H1 (cell line): ENCODE results near the gene PTDSS2. TPM values are rescaled to one million over a fixed set of nuclear protein-coding genes. Genes with fewer than 3 reads are reported as not detected.

Experiments
- CTCF ChIA-PET: fragments of 300-600 bp; sonication (Branson Sonifier 250); formaldehyde crosslinking; loops from one replicate; lab custom pipeline; 2021; ENCODE audit not compliant: partially characterized antibody; lab: Charles Lee
- POLR2A ChIA-PET: fragments of 300-600 bp; sonication (Branson Sonifier 250); formaldehyde crosslinking; loops from one replicate; lab custom pipeline; 2021; ENCODE audit warnings: inconsistent platforms; ENCODE audit not compliant: partially characterized antibody; lab: Charles Lee
- DNase-seq, 2 experiments: peaks; one replicate each; pipeline versions ENCODE4 v3.0.0 to v3.0.0-alpha.2; 2010 to 2022; ENCODE audit warnings: low spot score in 2 of 2, low read depth in 1 of 2, mixed read lengths in 1 of 2
- FAIRE-seq: peaks from 2 replicates; lab custom pipeline; 2011; peaks lifted over from hg19 to GRCh38; lab: Jason Lieb, UNC
- H2AFZ ChIP-seq: 2 replicates; pipeline ENCODE4 v1.8.1; 2012; ENCODE audit warnings: low read length, inconsistent platforms
- H2AK5ac ChIP-seq: 2 replicates; pipeline ENCODE4 v1.6.1; 2013; ENCODE audit warnings: low read depth, low read length
- H2BK120ac ChIP-seq: replicated peaks from 2 replicates; pipeline ENCODE3; 2013; ENCODE audit warnings: low read depth, low read length, inconsistent platforms
- H2BK12ac ChIP-seq: 2 replicates; pipeline ENCODE4 v1.6.1; 2013; ENCODE audit warnings: low read depth, low read length
- H2BK15ac ChIP-seq: 2 replicates; pipeline ENCODE4 v1.6.1; 2013; ENCODE audit warnings: low read length
- H2BK20ac ChIP-seq: 2 replicates; pipeline ENCODE4 v1.6.1; 2013; ENCODE audit warnings: low read length
- H2BK5ac ChIP-seq: 2 replicates; pipeline ENCODE4 v1.6.1; 2013; ENCODE audit warnings: low read depth, low read length
- H3K14ac ChIP-seq: 2 replicates; pipeline ENCODE4 v1.6.1; 2013; ENCODE audit warnings: inconsistent platforms; ENCODE audit not compliant: insufficient read length
- H3K18ac ChIP-seq: 2 replicates; pipeline ENCODE4 v1.6.1; 2013; ENCODE audit warnings: low read length; ENCODE audit errors: extremely low read depth
- H3K23ac ChIP-seq: 2 replicates; pipeline ENCODE4 v1.6.1; 2013; ENCODE audit warnings: inconsistent platforms; ENCODE audit not compliant: insufficient read length
- H3K23me2 ChIP-seq: 2 replicates; pipeline ENCODE4 v1.6.1; 2013; ENCODE audit warnings: low read depth, low read length
- H3K27ac ChIP-seq: 2 replicates; pipeline ENCODE4 v1.6.1; 2011; ENCODE audit warnings: low read depth, low read length, inconsistent platforms
- H3K27me3 ChIP-seq, 4 experiments: replicated peaks in 1 of 4; 1 replicate in 1 of 4; 2 replicates in 3 of 4; pipeline versions ENCODE4 v1.6.1 to v1.8.1; 2011 to 2013; ENCODE audit warnings: low read length in 3 of 4, mild to moderate bottlenecking in 3 of 4, inconsistent platforms in 2 of 4, mixed read lengths in 2 of 4, moderate library complexity in 1 of 4; ENCODE audit not compliant: control insufficient read depth in 3 of 4, insufficient read depth in 3 of 4; ENCODE audit errors: extremely low read depth in 1 of 4
- H3K36me3 ChIP-seq, 4 experiments: 2 replicates each; pipeline versions ENCODE4 v1.6.1 to v1.8.1; 2011 to 2013; ENCODE audit warnings: mild to moderate bottlenecking in 4 of 4, low read length in 3 of 4, moderate library complexity in 2 of 4, control low read depth in 1 of 4, inconsistent platforms in 1 of 4; ENCODE audit not compliant: insufficient read depth in 4 of 4, control insufficient read depth in 2 of 4
- H3K4ac ChIP-seq: replicated peaks from 2 replicates; pipeline ENCODE3; 2013; ENCODE audit warnings: low read length, low read depth, mixed read lengths, inconsistent platforms; ENCODE audit not compliant: insufficient read length
- H3K4me1 ChIP-seq, 4 experiments: replicated peaks in 1 of 4; 1 replicate in 1 of 4; 2 replicates in 3 of 4; pipeline versions ENCODE4 v1.6.1 to v1.8.1; 2011 to 2013; ENCODE audit warnings: low read length in 3 of 4, inconsistent platforms in 2 of 4, mixed read lengths in 1 of 4; ENCODE audit not compliant: insufficient read depth in 4 of 4, control insufficient read depth in 3 of 4
- H3K4me2 ChIP-seq, 2 experiments: 2 replicates each; pipeline versions ENCODE4 v1.6.1 to v1.8.1; 2011 to 2013; ENCODE audit warnings: low read depth in 2 of 2, low read length in 2 of 2, control low read depth in 1 of 2, inconsistent platforms in 1 of 2, mild to moderate bottlenecking in 1 of 2; ENCODE audit not compliant: insufficient read depth in 1 of 2
- H3K4me3 ChIP-seq, 4 experiments: fragments of 200-600, 300-600 bp in 1 of 4; sonication (generic), shearing (Covaris generic), sonication (Bioruptor Twin) in 1 of 4; 2 replicates each; pipeline versions ENCODE4 v1.5.1 to v1.8.1; 2011 to 2016; ENCODE audit warnings: low read length in 4 of 4, low read depth in 3 of 4, control low read depth in 2 of 4, inconsistent platforms in 2 of 4, mild to moderate bottlenecking in 2 of 4, mixed read lengths in 1 of 4, moderate library complexity in 1 of 4; ENCODE audit not compliant: insufficient read depth in 2 of 4; ENCODE audit errors: extremely low read depth in 1 of 4
- H3K56ac ChIP-seq: replicated peaks from 2 replicates; pipeline ENCODE3; 2013; ENCODE audit warnings: low read depth, mild to moderate bottlenecking, mixed read lengths, low read length, inconsistent platforms; ENCODE audit not compliant: insufficient read length
- H3K79me1 ChIP-seq: 2 replicates; pipeline ENCODE4 v1.6.1; 2013; ENCODE audit warnings: low read depth, low read length, control low read depth
- H3K79me2 ChIP-seq, 2 experiments: 2 replicates each; pipeline versions ENCODE4 v1.6.1 to v1.8.1; 2012 to 2013; ENCODE audit warnings: low read length in 2 of 2, mild to moderate bottlenecking in 2 of 2, inconsistent platforms in 1 of 2; ENCODE audit not compliant: insufficient read depth in 2 of 2, control insufficient read depth in 1 of 2
- H3K9ac ChIP-seq, 4 experiments: replicated peaks in 1 of 4; 1 replicate in 1 of 4; 2 replicates in 3 of 4; pipeline versions ENCODE4 v1.6.1 to v1.8.1; 2011 to 2013; ENCODE audit warnings: low read depth in 3 of 4, low read length in 3 of 4, control low read depth in 2 of 4, mild to moderate bottlenecking in 2 of 4, moderate library complexity in 2 of 4, inconsistent platforms in 1 of 4; ENCODE audit errors: extremely low read depth in 1 of 4
- H3K9me3 ChIP-seq, 2 experiments: 2 replicates each; pipeline versions ENCODE4 v1.6.1 to v1.8.1; 2012 to 2013; ENCODE audit warnings: mild to moderate bottlenecking in 2 of 2, moderate library complexity in 2 of 2, control low read depth in 1 of 2, inconsistent platforms in 1 of 2, low read depth in 1 of 2, low read length in 1 of 2, mixed read lengths in 1 of 2; ENCODE audit not compliant: insufficient read depth in 2 of 2
- H4K20me1 ChIP-seq, 2 experiments: replicated peaks in 1 of 2; 2 replicates each; pipeline versions ENCODE3 to v1.8.1; 2011 to 2013; ENCODE audit warnings: inconsistent platforms in 2 of 2, low read length in 2 of 2, mild to moderate bottlenecking in 1 of 2; ENCODE audit not compliant: insufficient read depth in 2 of 2, control insufficient read depth in 1 of 2
- H4K5ac ChIP-seq: 2 replicates; pipeline ENCODE4 v1.6.1; 2013; ENCODE audit warnings: low read length, low read depth, mixed read lengths, inconsistent platforms; ENCODE audit not compliant: insufficient read length
- H4K8ac ChIP-seq: 2 replicates; pipeline ENCODE4 v1.8.0; 2013; ENCODE audit warnings: mild to moderate bottlenecking, moderate library complexity, low read length, inconsistent platforms; ENCODE audit not compliant: insufficient read depth; ENCODE audit errors: extremely low read depth
- H4K91ac ChIP-seq: replicated peaks from 2 replicates; pipeline ENCODE3; 2013; ENCODE audit warnings: low read length, mixed read lengths, inconsistent platforms; ENCODE audit not compliant: insufficient read length
- ASH2L ChIP-seq: fragments of 200-600, 300-600 bp; sonication (generic); IDR thresholded peaks from one replicate; pipeline ENCODE4 v1.7.1; 2017; ENCODE audit warnings: low read length
- BACH1 ChIP-seq: IDR thresholded peaks from 2 replicates; pipeline ENCODE4 v1.6.1; 2012; ENCODE audit warnings: low read length, improper control_type of control experiment
- CBX5 ChIP-seq: fragments of 300-800, 300-1000 bp; sonication (generic); IDR thresholded peaks from 2 replicates; pipeline ENCODE4 v1.7.1; 2016; ENCODE audit warnings: antibody characterized with exemption, low read length, low read depth
- CTBP2 ChIP-seq: IDR thresholded peaks from 2 replicates; pipeline ENCODE4 v1.7.0; 2011; ENCODE audit warnings: borderline replicate concordance, mild to moderate bottlenecking, moderate library complexity, mixed read lengths, low read length; ENCODE audit not compliant: insufficient read depth, insufficient read length
- FOSL1 ChIP-seq: IDR thresholded peaks from 2 replicates; pipeline ENCODE4 v1.6.1; 2011; ENCODE audit warnings: mild to moderate bottlenecking, low read depth, low read length, moderate library complexity; ENCODE audit not compliant: insufficient read depth
- HDAC2 ChIP-seq, 2 experiments: fragments of 300-600 bp in 1 of 2; sonication (generic) in 1 of 2; IDR thresholded peaks; 2 replicates each; pipeline ENCODE4 v1.6.1; 2011 to 2012; ENCODE audit warnings: low read depth in 2 of 2, low read length in 2 of 2, mild to moderate bottlenecking in 2 of 2, moderate library complexity in 2 of 2, borderline replicate concordance in 1 of 2, inconsistent platforms in 1 of 2
- PHF8 ChIP-seq: fragments of 200-600 bp; sonication (generic); conservative IDR thresholded peaks from 2 replicates; pipeline ENCODE4 v1.7.1; 2012; ENCODE audit warnings: low read depth, mild to moderate bottlenecking, inconsistent platforms, low read length, moderate library complexity
- SUZ12 ChIP-seq: fragments of 200-600 bp; sonication (generic); IDR thresholded peaks from 2 replicates; pipeline ENCODE4 v1.6.1; 2012; ENCODE audit warnings: mild to moderate bottlenecking, inconsistent platforms, low read length, moderate library complexity, mixed read lengths
- TEAD4 ChIP-seq: IDR thresholded peaks from 2 replicates; pipeline ENCODE4 v1.6.1; 2012; ENCODE audit warnings: low read depth, low read length, inconsistent platforms, mixed read lengths
- WGBS, 2 experiments: shearing (Covaris generic) in 1 of 2; methylation state at CpG; one replicate each; pipeline versions ENCODE4 v1.1.6 to v1.1.7; 2013 to 2015; ENCODE audit warnings: low lambda C conversion rate in 2 of 2, mixed read lengths in 2 of 2, inconsistent platforms in 1 of 2, low coverage in 1 of 2, missing lambda C conversion rate in 1 of 2; ENCODE audit not compliant: insufficient replicate concordance in 2 of 2, insufficient coverage in 1 of 2, insufficient read length in 1 of 2; ENCODE audit errors: extremely low coverage in 1 of 2, missing lambda C conversion rate in 1 of 2; 5-methylcytosine and 5-hydroxymethylcytosine counted together
- polyA plus RNA-seq, 7 experiments: library from polyadenylated mRNA; depleted of rRNA in 3 of 7; stranded (reverse) in 5 of 7; unstranded in 2 of 7; fragments of >200 nt in 5 of 7; fragments of 200-250 nt in 2 of 7; gene quantifications; 1 replicate in 5 of 7; 2 replicates in 1 of 7; 4 replicates in 1 of 7; pipeline versions ENCODE4 v1.2.1 to v1.2.3, GENCODE V29; 2011 to 2013; ENCODE audit warnings: missing spikeins in 2 of 7, mixed read lengths in 2 of 7
- total RNA-seq: library from RNA; stranded (reverse); fragmentation: NEBNext Ultra II Directional; extraction: Animal tissue kit (Norgen Biotek cat#: 25700); gene quantifications from 2 replicates; pipeline ENCODE4 v1.2.1, GENCODE V29; 2021
- TF ChIP-seq, protein P1 (sequence below): IDR thresholded peaks from 2 replicates; pipeline ENCODE4 v1.6.1; 2012; ENCODE audit warnings: low read length, inconsistent platforms

The PTDSS2 gene
- total and polyA plus RNA-seq, 2 of the 8 experiments (the other 6 are each of a cell fraction or from before 2014, with no cell fraction given): 48.7 to 68.2 TPM

DNA sequence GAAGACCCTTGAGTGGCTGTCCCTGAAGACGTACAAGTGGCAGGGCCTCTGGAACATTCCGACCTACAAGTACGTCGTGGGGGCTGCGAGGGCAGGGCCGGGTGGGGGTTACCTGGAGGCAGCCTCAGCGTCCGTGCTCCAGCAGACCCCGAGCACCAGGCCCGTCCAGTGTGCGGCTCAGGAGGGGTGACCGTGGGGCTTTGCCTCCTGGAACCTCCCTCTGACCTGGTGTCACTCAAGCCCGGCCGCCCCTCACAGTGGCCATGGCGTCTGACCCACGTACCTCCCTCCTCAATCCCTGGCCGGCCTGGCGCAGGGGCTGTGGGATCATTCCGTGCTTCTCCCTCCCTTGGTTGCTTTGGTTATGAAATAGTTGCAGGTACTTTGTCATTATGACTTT, 38.5 kb downstream of the PTDSS2 start:
- DNase-seq: no peak

More for the DNA sequence above, 38.5 kb downstream of the PTDSS2 start:
- no peak for TF ChIP-seq TEAD4
- no peak for TF ChIP-seq HDAC2 (IDR thresholded peaks at IDR 0.05; ENCODE audit: borderline replicate concordance in 1 of 2, low read depth in 2 of 2, low read length in 2 of 2)
- TF ChIP-seq SUZ12: no peak
- TF ChIP-seq FOSL1: no peak
- TF ChIP-seq BACH1: no peak
- no peak for TF ChIP-seq PHF8
- TF ChIP-seq CTBP2: no peak
- TF ChIP-seq, protein P1, sequence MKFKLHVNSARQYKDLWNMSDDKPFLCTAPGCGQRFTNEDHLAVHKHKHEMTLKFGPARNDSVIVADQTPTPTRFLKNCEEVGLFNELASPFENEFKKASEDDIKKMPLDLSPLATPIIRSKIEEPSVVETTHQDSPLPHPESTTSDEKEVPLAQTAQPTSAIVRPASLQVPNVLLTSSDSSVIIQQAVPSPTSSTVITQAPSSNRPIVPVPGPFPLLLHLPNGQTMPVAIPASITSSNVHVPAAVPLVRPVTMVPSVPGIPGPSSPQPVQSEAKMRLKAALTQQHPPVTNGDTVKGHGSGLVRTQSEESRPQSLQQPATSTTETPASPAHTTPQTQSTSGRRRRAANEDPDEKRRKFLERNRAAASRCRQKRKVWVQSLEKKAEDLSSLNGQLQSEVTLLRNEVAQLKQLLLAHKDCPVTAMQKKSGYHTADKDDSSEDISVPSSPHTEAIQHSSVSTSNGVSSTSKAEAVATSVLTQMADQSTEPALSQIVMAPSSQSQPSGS: no peak
- TF ChIP-seq CBX5: no peak
- TF ChIP-seq ASH2L: no peak
- TF ChIP-seq, all 59 proteins: peak for 0
- no peak overlapping the region for H2BK120ac ChIP-seq
- ChIA-PET CTCF (interaction anchor here (1.2 to 1.3 kb wide), 2 partner anchors 29 to 39 kb away, joined by 3 read pairs; no protein-coding TSS in a partner anchor), POLR2A (interaction anchor here (0.8 kb wide), 3 partner anchors 10 to 199 kb away, joined by 3 read pairs; no protein-coding TSS in a partner anchor)
- H3K9me3 ChIP-seq: peaks cover 0 to 10% of the 10 kb centered on the region in 2 experiments; a peak in 1 of 4 replicates
- H3K4me2 ChIP-seq: no peak overlapping the region
- WGBS, 2 experiments: 94% methylated on average over 9 of the region's 19 CpGs; no CpG with 5 or more reads in 1 of the 2 experiments
- no peak overlapping the region for H2AFZ ChIP-seq
- peaks cover 0 to 12% of the 10 kb centered on the region in 2 experiments; a peak in 1 of 4 replicates for H3K79me2 ChIP-seq
- H3K56ac ChIP-seq: no peak overlapping the region
- no peak overlapping the region for H2BK15ac ChIP-seq
- no peak overlapping the region for H3K23ac ChIP-seq
- no peak overlapping the region for H2BK20ac ChIP-seq
- no peaks in the 10 kb centered on the region for H3K27me3 ChIP-seq
- peaks cover 0 to 15% (median 3%) of the 10 kb centered on the region in 4 experiments; a peak in 5 of 8 replicates for H3K36me3 ChIP-seq
- H3K18ac ChIP-seq: no peak overlapping the region
- H3K27ac ChIP-seq: no peak overlapping the region
- no peak overlapping the region for H3K4me3 ChIP-seq
- H3K79me1 ChIP-seq: peaks cover 12% of the 10 kb centered on the region
- H2BK5ac ChIP-seq: no peak overlapping the region
- no peak overlapping the region for H2BK12ac ChIP-seq
- peaks cover 1 to 9% of the 10 kb centered on the region in 2 experiments for H4K20me1 ChIP-seq
- H4K91ac ChIP-seq: no peak overlapping the region
- FAIRE-seq: no peak
- H3K23me2 ChIP-seq: no peaks in the 10 kb centered on the region
- no peaks in the 10 kb centered on the region for H3K4me1 ChIP-seq
- no peak overlapping the region for H3K4ac ChIP-seq
- no peak overlapping the region for H4K8ac ChIP-seq
- H3K9ac ChIP-seq: no peak overlapping the region
- H3K14ac ChIP-seq: no peak overlapping the region
- no peak overlapping the region for H2AK5ac ChIP-seq
- H4K5ac ChIP-seq: no peak overlapping the region
